ENCODE results near the gene OSCAR. TPM values are rescaled to one million over a fixed set of nuclear protein-coding genes. Genes with fewer than 3 reads are reported as not detected.
A peak's percentile ranks its signal among the peaks of the same experiment; 100 is the strongest.

OSCAR gene, protein sequence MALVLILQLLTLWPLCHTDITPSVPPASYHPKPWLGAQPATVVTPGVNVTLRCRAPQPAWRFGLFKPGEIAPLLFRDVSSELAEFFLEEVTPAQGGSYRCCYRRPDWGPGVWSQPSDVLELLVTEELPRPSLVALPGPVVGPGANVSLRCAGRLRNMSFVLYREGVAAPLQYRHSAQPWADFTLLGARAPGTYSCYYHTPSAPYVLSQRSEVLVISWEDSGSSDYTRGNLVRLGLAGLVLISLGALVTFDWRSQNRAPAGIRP
- under 1 TPM; 0.11 to 0.20 (median 0.18) TPM for polyA plus RNA-seq (ENCODE audit: insufficient read length in 3 of 3)

GRCh38 chr19:54100561-54100960, at the start of gene OSCAR:
OSCAR (minus strand) TSS chr19:54100803; CDS start chr19:54100792, 11 bp downstream.
- DNase-seq (ENCODE audit: low read depth in 3 of 3, low spot score in 2 of 3): no peak

GRCh38 chr19:54149021-54149812, 48.6 kb upstream of the OSCAR start:
- no peak for DNase-seq (ENCODE audit: low read depth in 3 of 3, low spot score in 2 of 3)

DNA sequence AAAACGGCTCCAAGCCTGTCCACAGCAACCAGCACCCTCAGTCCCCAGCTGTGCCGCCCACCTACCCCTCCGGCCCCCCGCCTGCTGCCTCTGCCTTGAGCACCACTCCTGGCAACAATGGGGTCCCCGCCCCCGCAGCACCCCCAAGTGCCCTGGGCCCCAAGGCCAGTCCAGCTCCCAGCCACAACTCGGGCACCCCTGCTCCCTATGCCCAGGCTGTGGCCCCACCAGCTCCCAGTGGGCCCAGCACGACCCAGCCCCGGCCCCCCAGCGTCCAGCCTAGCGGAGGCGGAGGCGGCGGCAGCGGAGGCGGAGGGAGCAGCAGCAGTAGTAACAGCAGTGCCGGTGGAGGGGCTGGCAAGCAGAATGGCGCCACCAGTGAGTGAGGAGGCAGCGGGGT, 47.6 kb upstream of the OSCAR start:
- DNase-seq (ENCODE audit: low read depth in 3 of 3, low spot score in 2 of 3): no peak

DNA sequence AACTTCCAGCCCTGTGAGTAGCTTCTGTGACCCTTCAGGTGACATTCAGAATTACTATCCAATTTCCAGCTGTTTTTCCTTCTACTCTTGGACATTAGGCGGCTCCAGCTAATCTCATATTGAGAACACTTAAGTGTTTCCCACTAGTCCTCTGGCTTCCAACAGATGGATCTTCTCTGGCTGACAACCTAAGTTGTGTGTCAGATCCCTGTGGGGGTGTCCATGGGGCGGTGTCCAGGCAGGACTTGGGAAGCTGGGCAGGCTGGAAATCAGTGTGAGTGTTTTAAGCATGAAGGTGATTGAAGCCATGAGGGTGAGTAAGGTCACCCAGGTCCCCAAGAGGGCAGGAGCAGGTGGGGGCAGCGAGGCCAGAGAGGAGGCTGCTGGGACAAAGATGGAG, 47.1 kb upstream of the OSCAR start:
- peak in 1 of 3 donors; percentile 51 for DNase-seq (ENCODE audit: low read depth in 3 of 3, low spot score in 2 of 3)

- DNase-seq (ENCODE audit: low read depth in 3 of 3, low spot score in 2 of 3): no peak
Observed at GRCh38 chr19:54145541-54146158, 45.0 kb upstream of the OSCAR start.

DNA sequence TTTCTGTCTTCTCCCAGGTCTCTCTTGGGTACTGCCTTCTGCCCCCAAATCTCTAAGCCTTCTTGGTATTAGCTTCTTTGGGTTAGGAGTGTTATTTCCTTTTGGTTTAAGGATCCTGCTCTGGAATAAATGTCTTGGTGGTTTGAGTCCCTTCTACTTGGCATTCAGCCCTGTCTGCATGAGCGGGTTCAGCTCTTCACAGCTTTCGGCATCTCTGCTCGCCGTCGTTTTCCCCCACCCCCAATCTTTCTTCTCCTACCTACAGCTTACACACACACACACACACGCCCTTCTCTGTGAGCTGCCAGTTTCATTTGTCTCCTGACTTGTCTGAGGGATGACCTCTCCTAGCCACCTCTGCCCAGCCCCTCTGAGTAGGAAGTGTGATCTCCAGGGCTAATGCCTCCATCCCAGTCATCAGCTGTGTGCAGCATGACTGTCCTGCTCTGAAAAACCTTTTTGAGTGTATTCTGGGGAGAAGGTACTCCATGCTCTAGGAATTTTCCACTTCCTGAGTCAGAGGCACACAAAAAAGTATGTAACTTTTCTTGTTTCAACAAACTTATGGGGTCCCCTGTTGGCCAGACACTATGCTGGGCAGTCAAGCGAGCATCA, 41.7 kb upstream of the OSCAR start:
- DNase-seq (ENCODE audit: low read depth in 3 of 3, low spot score in 2 of 3): no peak

GRCh38 chr19:54141356-54141755, 40.8 kb upstream of the OSCAR start:
- DNase-seq (ENCODE audit: low read depth in 3 of 3, low spot score in 2 of 3): no peak

GRCh38 chr19:54138489-54139256, 38.1 kb upstream of the OSCAR start:
- no peak for DNase-seq (ENCODE audit: low read depth in 3 of 3, low spot score in 2 of 3)

GRCh38 chr19:54137699-54138488, 37.3 kb upstream of the OSCAR start, which contains the start of gene CNOT3:
CNOT3 (plus strand) TSS chr19:54137762; CDS start chr19:54142979, 5,217 bp downstream.
- no peak for DNase-seq (ENCODE audit: low read depth in 3 of 3, low spot score in 2 of 3)

GRCh38 chr19:54136864-54137698, 36.5 kb upstream of the OSCAR start:
- DNase-seq (ENCODE audit: low read depth in 3 of 3, low spot score in 2 of 3): peak; percentile 99 to 100 (median 100)

DNA sequence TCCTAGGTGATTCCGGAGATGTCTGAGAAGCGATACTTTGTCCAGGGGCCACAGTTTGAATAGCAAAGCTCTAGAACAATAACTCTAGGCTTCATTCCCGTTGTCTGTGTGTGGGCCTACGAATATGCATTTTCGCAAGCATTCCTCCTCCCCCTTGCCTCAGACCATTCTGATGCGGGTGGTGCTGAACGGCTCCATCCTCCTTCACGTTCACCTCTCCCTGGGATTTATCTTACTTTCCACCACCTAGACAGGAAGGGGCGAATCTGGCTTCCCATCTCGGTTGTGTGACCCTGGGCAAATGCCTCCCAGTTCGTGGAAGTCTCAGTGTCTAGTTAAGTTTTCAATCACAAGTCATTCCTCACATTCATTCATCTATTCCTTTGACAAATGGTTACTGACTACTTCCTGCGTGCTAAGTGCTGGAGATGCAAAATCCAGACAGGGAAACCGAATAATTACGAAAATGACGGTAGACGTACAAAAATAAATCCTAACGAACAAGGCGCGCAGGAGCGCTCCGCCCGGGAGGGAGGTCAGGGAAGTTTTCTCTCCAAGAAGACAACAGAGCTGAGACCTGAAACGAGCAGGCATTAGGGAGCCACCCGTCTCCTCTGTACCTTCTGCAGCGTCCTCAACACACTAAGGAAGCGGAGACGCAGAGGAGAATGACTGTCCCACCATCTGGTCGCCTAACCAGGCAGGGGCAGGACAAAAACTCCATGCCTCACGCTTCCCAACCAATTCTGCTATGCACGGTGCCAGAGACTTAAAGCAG, 35.7 kb upstream of the OSCAR start:
- no peak for DNase-seq (ENCODE audit: low read depth in 3 of 3, low spot score in 2 of 3)

DNA sequence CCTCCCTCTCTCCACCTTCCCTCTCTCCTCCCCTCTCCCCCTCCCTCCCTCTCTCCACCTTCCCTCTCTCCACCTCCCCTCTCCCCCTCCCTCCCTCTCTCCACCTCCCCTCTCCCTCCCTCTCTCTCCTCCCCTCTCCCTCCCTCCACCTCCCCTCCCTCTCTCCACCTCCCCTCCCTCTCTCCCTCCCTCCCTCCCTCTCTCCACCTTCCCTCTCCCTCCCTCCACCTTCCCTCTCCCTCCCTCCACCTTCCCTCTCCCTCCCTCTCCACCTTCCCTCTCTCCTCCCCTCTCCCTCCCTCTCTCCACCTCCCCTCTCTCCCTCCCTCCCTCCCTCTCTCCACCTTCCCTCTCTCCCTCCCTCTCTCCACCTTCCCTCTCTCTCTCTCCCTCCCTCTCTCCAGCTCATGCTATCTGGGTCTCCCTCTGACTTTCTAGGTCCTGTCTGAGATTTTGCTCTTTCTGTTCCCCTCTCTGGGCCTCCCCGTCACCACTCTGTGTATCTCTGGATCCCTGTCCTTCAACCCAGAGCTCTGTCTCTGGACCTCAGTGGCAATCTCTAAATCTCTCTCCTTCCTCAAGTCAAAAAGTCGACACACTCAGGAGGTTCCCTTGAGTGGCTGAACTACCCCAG, 33.5 kb upstream of the OSCAR start:
- DNase-seq (ENCODE audit: low read depth in 3 of 3, low spot score in 2 of 3): no peak

- no peak for DNase-seq (ENCODE audit: low read depth in 3 of 3, low spot score in 2 of 3)
Observed at GRCh38 chr19:54133312-54133956, 32.8 kb upstream of the OSCAR start.

DNA sequence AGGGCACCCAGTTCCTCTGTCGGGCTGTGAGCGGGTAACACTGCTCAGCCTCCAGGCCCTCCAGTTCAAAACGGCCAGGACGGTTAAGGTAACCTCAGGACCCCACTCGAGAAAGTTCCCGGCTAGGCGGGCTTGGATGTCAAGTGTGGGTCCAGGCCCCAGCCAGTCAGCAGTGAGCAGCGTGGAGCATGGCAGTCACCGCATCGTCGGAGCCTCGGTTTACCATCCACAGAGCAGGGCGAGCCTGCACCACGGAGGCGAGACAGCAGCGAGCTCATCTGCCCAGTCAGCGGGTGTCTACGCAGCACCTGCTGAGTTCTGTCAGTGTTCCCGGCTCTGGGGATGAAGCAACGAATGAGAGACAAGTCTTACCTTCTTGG, 29.0 kb upstream of the OSCAR start:
- DNase-seq (ENCODE audit: low read depth in 3 of 3, low spot score in 2 of 3): no peak

GRCh38 chr19:54128796-54129616, 28.4 kb upstream of the OSCAR start:
- no peak for DNase-seq (ENCODE audit: low read depth in 3 of 3, low spot score in 2 of 3)

DNA sequence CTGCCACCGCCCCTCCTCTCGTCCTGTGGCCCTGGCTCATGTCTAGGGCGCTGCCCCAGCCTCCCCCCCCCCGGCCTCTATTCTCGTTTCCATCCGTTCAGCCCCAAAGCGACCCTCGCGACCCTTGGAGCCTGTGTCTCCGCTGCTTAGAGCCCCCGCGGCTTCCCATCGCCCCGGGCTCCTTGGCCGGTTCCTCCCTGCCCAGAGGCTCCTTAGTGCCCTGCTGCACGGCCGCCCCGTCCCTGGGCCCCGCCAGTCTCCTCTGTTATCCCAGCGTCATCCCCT, 27.8 kb upstream of the OSCAR start:
- DNase-seq (ENCODE audit: low read depth in 3 of 3, low spot score in 2 of 3): no peak

Data from right renal cortex interstitium (tissue), 3 donors.